Measurements from ENCODE around the gene AP2A1. TPM values are rescaled to one million over a fixed set of nuclear protein-coding genes. Genes with fewer than 3 reads are reported as not detected.
A peak's percentile ranks its signal among the peaks of the same experiment; 100 is the strongest.

Gene AP2A1
- total and polyA plus RNA-seq, 4 donors = 31.5 to 87.2 (median 54.4) TPM

- 0 to 3% methylated on average over 9 of the region's 9 CpGs for WGBS, 2 donors
- no peaks in the 10 kb centered on the region for H3K9me3 ChIP-seq (ENCODE audit: control insufficient read depth in 4 of 4, insufficient read depth in 3 of 4, low read length in 3 of 4)
- peak overlapping the region; percentile 82 for H3K4me3 ChIP-seq
- peaks cover 0 to 22% (median 5%) of the 10 kb centered on the region in 5 donors for H3K4me1 ChIP-seq (ENCODE audit: control insufficient read depth in 5 of 5, insufficient read depth in 5 of 5, low read length in 5 of 5)
- DNase-seq (peak in 2 of 3 donors; percentile 18 to 32), ATAC-seq (ENCODE audit: insufficient read depth, low FRiP score) (no peak)
- H3K27me3 ChIP-seq (ENCODE audit: control insufficient read depth in 3 of 3, insufficient read depth in 3 of 3, low read length in 2 of 3) = no peaks in the 10 kb centered on the region
- no peak for TF ChIP-seq CTCF (IDR thresholded peaks at IDR 0.05; ENCODE audit: control extremely low read depth, extremely low read depth)
- peaks cover 0 to 2% (median 0%) of the 10 kb centered on the region in 4 donors for H3K36me3 ChIP-seq (ENCODE audit: control insufficient read depth in 4 of 4, insufficient read depth in 4 of 4, low read length in 4 of 4)
- H3K27ac ChIP-seq (ENCODE audit: low read depth in 1 of 2, low read length in 1 of 2) = peak overlapping the region; percentile 17 to 89
- peak overlapping the region; percentile 86 to 91 for H3K9ac ChIP-seq (ENCODE audit: insufficient read depth in 1 of 2, low read length in 2 of 2)
Observed at GRCh38 chr19:49767381-49767780, 580 bp downstream of the AP2A1 start.

- peak overlapping the region; percentile 82 for H3K4me3 ChIP-seq
- no peaks in the 10 kb centered on the region for H3K27me3 ChIP-seq (ENCODE audit: control insufficient read depth in 3 of 3, insufficient read depth in 3 of 3, low read length in 2 of 3)
- no peak for ATAC-seq (ENCODE audit: insufficient read depth, low FRiP score)
- H3K9ac ChIP-seq (ENCODE audit: insufficient read depth in 1 of 2, low read length in 2 of 2) = peak overlapping the region; percentile 86 to 91
- no peak overlapping the region for H3K27ac ChIP-seq (ENCODE audit: low read depth in 1 of 2, low read length in 1 of 2)
- WGBS, 2 donors = 71 to 79% methylated on average over 12 of the region's 12 CpGs
- no peaks in the 10 kb centered on the region for H3K9me3 ChIP-seq (ENCODE audit: control insufficient read depth in 4 of 4, insufficient read depth in 3 of 4, low read length in 3 of 4)
- peaks cover 0 to 22% (median 5%) of the 10 kb centered on the region in 5 donors for H3K4me1 ChIP-seq (ENCODE audit: control insufficient read depth in 5 of 5, insufficient read depth in 5 of 5, low read length in 5 of 5)
- TF ChIP-seq CTCF (IDR thresholded peaks at IDR 0.05; ENCODE audit: control extremely low read depth, extremely low read depth) = no peak
- H3K36me3 ChIP-seq (ENCODE audit: control insufficient read depth in 4 of 4, insufficient read depth in 4 of 4, low read length in 4 of 4) = peaks cover 0 to 2% (median under 1%) of the 10 kb centered on the region in 4 donors
- peak in 2 of 3 donors; percentile 33 to 40 for DNase-seq
Observed at GRCh38 chr19:49767967-49768581, 1.3 kb downstream of the AP2A1 start.

GRCh38 chr19:49770529-49770928, 3.7 kb downstream of the AP2A1 start:
- H3K4me1 ChIP-seq (ENCODE audit: control insufficient read depth in 5 of 5, insufficient read depth in 5 of 5, low read length in 5 of 5) = peaks cover 0 to 20% (median 5%) of the 10 kb centered on the region in 5 donors
- DNase-seq (no peak), ATAC-seq (ENCODE audit: insufficient read depth, low FRiP score) (no peak)
- H3K36me3 ChIP-seq (ENCODE audit: control insufficient read depth in 4 of 4, insufficient read depth in 4 of 4, low read length in 4 of 4) = peaks cover 0 to 6% (median 2%) of the 10 kb centered on the region in 4 donors
- no peak for TF ChIP-seq CTCF (IDR thresholded peaks at IDR 0.05; ENCODE audit: control extremely low read depth, extremely low read depth)
- no peaks in the 10 kb centered on the region for H3K27me3 ChIP-seq (ENCODE audit: control insufficient read depth in 3 of 3, insufficient read depth in 3 of 3, low read length in 2 of 3)
- H3K9me3 ChIP-seq (ENCODE audit: control insufficient read depth in 4 of 4, insufficient read depth in 3 of 4, low read length in 3 of 4) = no peaks in the 10 kb centered on the region
- 93 to 97% methylated on average over 8 of the region's 8 CpGs for WGBS, 2 donors
- H3K4me3 ChIP-seq = no peak overlapping the region
- H3K27ac ChIP-seq (ENCODE audit: low read depth in 1 of 2, low read length in 1 of 2) = no peak overlapping the region
- no peak overlapping the region for H3K9ac ChIP-seq (ENCODE audit: insufficient read depth in 1 of 2, low read length in 2 of 2)
